HEK293 (cell line): ENCODE results near the gene TNNI3.
A peak's percentile ranks its signal among the peaks of the same experiment; 100 is the strongest.

Experiments
- SP7 ChIP-seq: fragments of 450-650 bp; formaldehyde crosslinking; IDR thresholded peaks from 2 replicates; pipeline ENCODE4 v1.5.1; 2016; ENCODE audit warnings: missing biosample characterization, missing genetic modification characterization
- ZBTB21 ChIP-seq: fragments of 450-650 bp; formaldehyde crosslinking; IDR thresholded peaks from 2 replicates; pipeline ENCODE4 v1.5.1; 2017; ENCODE audit warnings: missing biosample characterization, missing genetic modification characterization
- ZFP3 ChIP-seq: fragments of 450-650 bp; formaldehyde crosslinking; IDR thresholded peaks from 2 replicates; pipeline ENCODE4 v1.5.1; 2016; ENCODE audit warnings: low read depth, missing biosample characterization, missing genetic modification characterization
- ZFP37 ChIP-seq: fragments of 450-650 bp; formaldehyde crosslinking; IDR thresholded peaks from 2 replicates; pipeline ENCODE4 v1.5.1; 2016; ENCODE audit warnings: missing biosample characterization, missing genetic modification characterization
- ZNF114 ChIP-seq: fragments of 450-650 bp; formaldehyde crosslinking; IDR thresholded peaks from 2 replicates; pipeline ENCODE4 v1.5.0; 2017; ENCODE audit warnings: missing biosample characterization, missing genetic modification characterization
- ZNF155 ChIP-seq: fragments of 450-650 bp; formaldehyde crosslinking; IDR thresholded peaks from 2 replicates; pipeline ENCODE4 v1.5.1; 2016; ENCODE audit warnings: missing biosample characterization, missing genetic modification characterization
- ZNF174 ChIP-seq: fragments of 450-650 bp; formaldehyde crosslinking; IDR thresholded peaks from 2 replicates; pipeline ENCODE4 v1.5.0; 2017; ENCODE audit warnings: missing biosample characterization, mild to moderate bottlenecking, missing genetic modification characterization
- ZNF175 ChIP-seq: fragments of 450-650 bp; formaldehyde crosslinking; IDR thresholded peaks from 2 replicates; pipeline ENCODE4 v1.5.1; 2016; ENCODE audit warnings: missing biosample characterization, missing genetic modification characterization
- ZNF19 ChIP-seq: fragments of 450-650 bp; formaldehyde crosslinking; IDR thresholded peaks from 2 replicates; pipeline ENCODE4; 2016; ENCODE audit warnings: missing biosample characterization, missing genetic modification characterization, low read depth
- ZNF23 ChIP-seq: fragments of 450-650 bp; formaldehyde crosslinking; IDR thresholded peaks from 2 replicates; pipeline ENCODE4 v1.5.1; 2016; ENCODE audit warnings: missing biosample characterization, missing genetic modification characterization, borderline replicate concordance
- ZNF37A ChIP-seq: fragments of 450-650 bp; IDR thresholded peaks from 2 replicates; pipeline ENCODE4 v1.5.1; 2018; ENCODE audit warnings: missing biosample characterization, missing genetic modification characterization
- ZNF48 ChIP-seq: fragments of 450-650 bp; formaldehyde crosslinking; IDR thresholded peaks from 2 replicates; pipeline ENCODE4 v1.5.1; 2016; ENCODE audit warnings: missing biosample characterization, missing genetic modification characterization
- ZNF558 ChIP-seq: fragments of 450-650 bp; formaldehyde crosslinking; IDR thresholded peaks from 2 replicates; pipeline ENCODE4 v1.5.1; 2016; ENCODE audit warnings: missing biosample characterization, missing genetic modification characterization
- ZNF571 ChIP-seq: fragments of 450-650 bp; formaldehyde crosslinking; IDR thresholded peaks from 2 replicates; pipeline ENCODE4 v1.5.0; 2017; ENCODE audit warnings: missing biosample characterization, missing genetic modification characterization
- ZNF76 ChIP-seq: fragments of 450-650 bp; formaldehyde crosslinking; IDR thresholded peaks from 2 replicates; pipeline ENCODE4; 2016; ENCODE audit warnings: low read depth, missing biosample characterization, missing genetic modification characterization, borderline replicate concordance
- ZNF768 ChIP-seq: fragments of 450-650 bp; formaldehyde crosslinking; IDR thresholded peaks from 2 replicates; pipeline ENCODE4 v1.5.1; 2018; ENCODE audit warnings: missing biosample characterization, mild to moderate bottlenecking, missing genetic modification characterization
- ZNF776 ChIP-seq: fragments of 450-650 bp; formaldehyde crosslinking; IDR thresholded peaks from 2 replicates; pipeline ENCODE4 v1.5.0; 2017; ENCODE audit warnings: missing biosample characterization, missing genetic modification characterization, borderline replicate concordance
- ZNF792 ChIP-seq: fragments of 450-650 bp; formaldehyde crosslinking; IDR thresholded peaks from 2 replicates; pipeline ENCODE4 v1.5.1; 2016; ENCODE audit warnings: missing biosample characterization, missing genetic modification characterization
- ZSCAN16 ChIP-seq: fragments of 450-650 bp; formaldehyde crosslinking; IDR thresholded peaks from 2 replicates; pipeline ENCODE4 v1.5.1; 2016; ENCODE audit warnings: missing biosample characterization, missing genetic modification characterization
- TF ChIP-seq, protein P1 (sequence below): fragments of 450-650 bp; formaldehyde crosslinking; IDR thresholded peaks from 2 replicates; pipeline ENCODE4 v1.5.1; 2016; ENCODE audit warnings: missing biosample characterization, missing genetic modification characterization
- TF ChIP-seq, protein P2 (sequence below): fragments of 450-650 bp; formaldehyde crosslinking; IDR thresholded peaks from 2 replicates; pipeline ENCODE4 v1.5.1; 2016; ENCODE audit warnings: missing biosample characterization, missing genetic modification characterization
- TF ChIP-seq, protein P3 (sequence below): fragments of 450-650 bp; formaldehyde crosslinking; conservative IDR thresholded peaks from 2 replicates; pipeline ENCODE4 v1.5.1; 2016; ENCODE audit warnings: low read depth, missing biosample characterization, missing genetic modification characterization
- TF ChIP-seq, protein P4 (sequence below): fragments of 450-650 bp; formaldehyde crosslinking; IDR thresholded peaks from 2 replicates; pipeline ENCODE4 v1.5.1; 2017; ENCODE audit warnings: missing biosample characterization, mild to moderate bottlenecking, missing genetic modification characterization, moderate library complexity
- TF ChIP-seq, protein P5 (sequence below): fragments of 450-650 bp; formaldehyde crosslinking; IDR thresholded peaks from 2 replicates; pipeline ENCODE4 v1.5.0; 2017; ENCODE audit warnings: missing biosample characterization, missing genetic modification characterization, borderline replicate concordance
- TF ChIP-seq, protein P6 (sequence below): fragments of 450-650 bp; formaldehyde crosslinking; IDR thresholded peaks from 2 replicates; pipeline ENCODE4 v1.5.1; 2016; ENCODE audit warnings: missing biosample characterization, missing genetic modification characterization

Gene TNNI3

DNA sequence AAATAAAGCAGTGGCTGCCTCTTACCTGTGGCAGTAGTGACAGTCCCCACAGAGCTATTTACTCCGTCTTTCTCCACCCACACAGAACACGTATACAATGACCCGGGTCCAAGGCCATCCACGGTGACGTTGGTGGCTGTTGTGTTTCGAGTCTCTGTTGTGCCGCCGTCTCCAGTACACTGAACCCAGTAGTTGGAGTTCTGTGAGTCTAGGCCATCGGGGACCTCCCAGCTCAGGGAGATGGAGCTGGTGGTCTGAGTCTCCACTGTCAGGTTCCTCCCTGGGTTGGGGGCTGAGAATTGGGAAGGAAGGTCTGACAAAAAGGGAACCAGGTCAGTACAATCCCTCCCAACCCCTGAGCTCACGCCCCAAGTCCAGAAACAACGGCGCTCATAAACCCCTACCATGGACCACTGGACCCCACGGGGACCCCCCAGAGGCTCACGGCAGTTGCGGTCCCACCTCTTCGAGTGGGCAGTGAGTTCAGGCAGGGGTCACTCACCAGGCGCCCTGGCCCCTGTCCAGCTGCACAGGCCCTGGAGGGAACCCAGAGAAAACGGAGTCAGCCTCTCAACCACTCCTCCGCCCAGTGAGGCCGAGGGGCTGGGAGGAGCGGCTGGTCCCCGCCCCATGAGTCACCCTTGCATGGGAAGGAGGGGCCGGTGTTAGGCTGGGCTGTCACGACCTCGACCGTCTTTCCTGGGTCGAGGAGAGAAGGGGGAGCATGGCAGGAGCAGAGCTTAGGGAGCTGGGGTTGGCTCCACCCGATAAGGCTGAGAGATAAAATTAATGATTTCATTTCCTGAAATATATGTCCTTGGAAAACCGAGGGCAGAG, 49.4 kb upstream of the TNNI3 start (continued):
- no peak for TF ChIP-seq ZBTB21
- no peak for TF ChIP-seq ZNF175 (tag by site-specific recombination)
- no peak for TF ChIP-seq ZNF768 (tag by site-specific recombination)
- TF ChIP-seq, protein P1, sequence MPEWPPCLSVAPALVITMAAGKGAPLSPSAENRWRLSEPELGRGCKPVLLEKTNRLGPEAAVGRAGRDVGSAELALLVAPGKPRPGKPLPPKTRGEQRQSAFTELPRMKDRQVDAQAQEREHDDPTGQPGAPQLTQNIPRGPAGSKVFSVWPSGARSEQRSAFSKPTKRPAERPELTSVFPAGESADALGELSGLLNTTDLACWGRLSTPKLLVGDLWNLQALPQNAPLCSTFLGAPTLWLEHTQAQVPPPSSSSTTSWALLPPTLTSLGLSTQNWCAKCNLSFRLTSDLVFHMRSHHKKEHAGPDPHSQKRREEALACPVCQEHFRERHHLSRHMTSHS (tag by site-specific recombination) = no peak
- TF ChIP-seq ZNF571 (tag by site-specific recombination) = no peak
- TF ChIP-seq, protein P2, sequence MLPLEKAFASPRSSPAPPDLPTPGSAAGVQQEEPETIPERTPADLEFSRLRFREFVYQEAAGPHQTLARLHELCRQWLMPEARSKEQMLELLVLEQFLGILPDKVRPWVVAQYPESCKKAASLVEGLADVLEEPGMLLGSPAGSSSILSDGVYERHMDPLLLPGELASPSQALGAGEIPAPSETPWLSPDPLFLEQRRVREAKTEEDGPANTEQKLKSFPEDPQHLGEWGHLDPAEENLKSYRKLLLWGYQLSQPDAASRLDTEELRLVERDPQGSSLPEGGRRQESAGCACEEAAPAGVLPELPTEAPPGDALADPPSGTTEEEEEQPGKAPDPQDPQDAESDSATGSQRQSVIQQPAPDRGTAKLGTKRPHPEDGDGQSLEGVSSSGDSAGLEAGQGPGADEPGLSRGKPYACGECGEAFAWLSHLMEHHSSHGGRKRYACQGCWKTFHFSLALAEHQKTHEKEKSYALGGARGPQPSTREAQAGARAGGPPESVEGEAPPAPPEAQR (tag by site-specific recombination) = no peak
- TF ChIP-seq ZNF114 (tag by site-specific recombination) = no peak
- TF ChIP-seq, protein P3, sequence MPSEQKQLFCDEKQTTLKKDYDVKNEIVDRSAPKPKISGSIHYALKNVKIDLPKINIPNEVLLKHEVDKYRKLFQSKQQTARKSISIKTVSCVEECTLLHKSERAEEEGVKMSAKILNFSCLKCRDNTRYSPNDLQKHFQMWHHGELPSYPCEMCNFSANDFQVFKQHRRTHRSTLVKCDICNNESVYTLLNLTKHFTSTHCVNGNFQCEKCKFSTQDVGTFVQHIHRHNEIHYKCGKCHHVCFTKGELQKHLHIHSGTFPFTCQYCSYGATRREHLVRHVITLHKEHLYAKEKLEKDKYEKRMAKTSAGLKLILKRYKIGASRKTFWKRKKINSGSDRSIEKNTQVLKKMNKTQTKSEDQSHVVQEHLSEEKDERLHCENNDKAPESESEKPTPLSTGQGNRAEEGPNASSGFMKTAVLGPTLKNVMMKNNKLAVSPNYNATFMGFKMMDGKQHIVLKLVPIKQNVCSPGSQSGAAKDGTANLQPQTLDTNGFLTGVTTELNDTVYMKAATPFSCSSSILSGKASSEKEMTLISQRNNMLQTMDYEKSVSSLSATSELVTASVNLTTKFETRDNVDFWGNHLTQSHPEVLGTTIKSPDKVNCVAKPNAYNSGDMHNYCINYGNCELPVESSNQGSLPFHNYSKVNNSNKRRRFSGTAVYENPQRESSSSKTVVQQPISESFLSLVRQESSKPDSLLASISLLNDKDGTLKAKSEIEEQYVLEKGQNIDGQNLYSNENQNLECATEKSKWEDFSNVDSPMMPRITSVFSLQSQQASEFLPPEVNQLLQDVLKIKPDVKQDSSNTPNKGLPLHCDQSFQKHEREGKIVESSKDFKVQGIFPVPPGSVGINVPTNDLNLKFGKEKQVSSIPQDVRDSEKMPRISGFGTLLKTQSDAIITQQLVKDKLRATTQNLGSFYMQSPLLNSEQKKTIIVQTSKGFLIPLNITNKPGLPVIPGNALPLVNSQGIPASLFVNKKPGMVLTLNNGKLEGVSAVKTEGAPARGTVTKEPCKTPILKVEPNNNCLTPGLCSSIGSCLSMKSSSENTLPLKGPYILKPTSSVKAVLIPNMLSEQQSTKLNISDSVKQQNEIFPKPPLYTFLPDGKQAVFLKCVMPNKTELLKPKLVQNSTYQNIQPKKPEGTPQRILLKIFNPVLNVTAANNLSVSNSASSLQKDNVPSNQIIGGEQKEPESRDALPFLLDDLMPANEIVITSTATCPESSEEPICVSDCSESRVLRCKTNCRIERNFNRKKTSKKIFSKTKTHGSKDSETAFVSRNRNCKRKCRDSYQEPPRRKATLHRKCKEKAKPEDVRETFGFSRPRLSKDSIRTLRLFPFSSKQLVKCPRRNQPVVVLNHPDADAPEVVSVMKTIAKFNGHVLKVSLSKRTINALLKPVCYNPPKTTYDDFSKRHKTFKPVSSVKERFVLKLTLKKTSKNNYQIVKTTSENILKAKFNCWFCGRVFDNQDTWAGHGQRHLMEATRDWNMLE (tag by site-specific recombination) = no peak
- no peak for TF ChIP-seq ZNF19 (tag by site-specific recombination)
- TF ChIP-seq ZFP37 = no peak
- no peak for TF ChIP-seq ZSCAN16
- TF ChIP-seq SP7 (tag by site-specific recombination) = peak; percentile 76
- TF ChIP-seq ZNF792 (tag by site-specific recombination) = no peak
- TF ChIP-seq ZNF776 (tag by site-specific recombination) = no peak
- no peak for TF ChIP-seq ZNF155
- no peak for TF ChIP-seq ZFP3 (tag by site-specific recombination)
- no peak for TF ChIP-seq ZNF174
- no peak for TF ChIP-seq ZNF76 (tag by site-specific recombination)
- no peak for TF ChIP-seq ZNF558
- TF ChIP-seq ZNF48 (tag by site-specific recombination) = no peak
- no peak for TF ChIP-seq ZNF37A (tag by site-specific recombination)
- TF ChIP-seq, protein P4, sequence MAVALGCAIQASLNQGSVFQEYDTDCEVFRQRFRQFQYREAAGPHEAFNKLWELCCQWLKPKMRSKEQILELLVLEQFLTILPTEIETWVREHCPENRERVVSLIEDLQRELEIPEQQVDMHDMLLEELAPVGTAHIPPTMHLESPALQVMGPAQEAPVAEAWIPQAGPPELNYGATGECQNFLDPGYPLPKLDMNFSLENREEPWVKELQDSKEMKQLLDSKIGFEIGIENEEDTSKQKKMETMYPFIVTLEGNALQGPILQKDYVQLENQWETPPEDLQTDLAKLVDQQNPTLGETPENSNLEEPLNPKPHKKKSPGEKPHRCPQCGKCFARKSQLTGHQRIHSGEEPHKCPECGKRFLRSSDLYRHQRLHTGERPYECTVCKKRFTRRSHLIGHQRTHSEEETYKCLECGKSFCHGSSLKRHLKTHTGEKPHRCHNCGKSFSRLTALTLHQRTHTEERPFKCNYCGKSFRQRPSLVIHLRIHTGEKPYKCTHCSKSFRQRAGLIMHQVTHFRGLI = no peak
- TF ChIP-seq ZNF23 (tag by site-specific recombination) = no peak
- TF ChIP-seq, protein P5, sequence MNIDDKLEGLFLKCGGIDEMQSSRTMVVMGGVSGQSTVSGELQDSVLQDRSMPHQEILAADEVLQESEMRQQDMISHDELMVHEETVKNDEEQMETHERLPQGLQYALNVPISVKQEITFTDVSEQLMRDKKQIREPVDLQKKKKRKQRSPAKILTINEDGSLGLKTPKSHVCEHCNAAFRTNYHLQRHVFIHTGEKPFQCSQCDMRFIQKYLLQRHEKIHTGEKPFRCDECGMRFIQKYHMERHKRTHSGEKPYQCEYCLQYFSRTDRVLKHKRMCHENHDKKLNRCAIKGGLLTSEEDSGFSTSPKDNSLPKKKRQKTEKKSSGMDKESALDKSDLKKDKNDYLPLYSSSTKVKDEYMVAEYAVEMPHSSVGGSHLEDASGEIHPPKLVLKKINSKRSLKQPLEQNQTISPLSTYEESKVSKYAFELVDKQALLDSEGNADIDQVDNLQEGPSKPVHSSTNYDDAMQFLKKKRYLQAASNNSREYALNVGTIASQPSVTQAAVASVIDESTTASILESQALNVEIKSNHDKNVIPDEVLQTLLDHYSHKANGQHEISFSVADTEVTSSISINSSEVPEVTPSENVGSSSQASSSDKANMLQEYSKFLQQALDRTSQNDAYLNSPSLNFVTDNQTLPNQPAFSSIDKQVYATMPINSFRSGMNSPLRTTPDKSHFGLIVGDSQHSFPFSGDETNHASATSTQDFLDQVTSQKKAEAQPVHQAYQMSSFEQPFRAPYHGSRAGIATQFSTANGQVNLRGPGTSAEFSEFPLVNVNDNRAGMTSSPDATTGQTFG (tag by site-specific recombination) = no peak
- TF ChIP-seq, protein P6, sequence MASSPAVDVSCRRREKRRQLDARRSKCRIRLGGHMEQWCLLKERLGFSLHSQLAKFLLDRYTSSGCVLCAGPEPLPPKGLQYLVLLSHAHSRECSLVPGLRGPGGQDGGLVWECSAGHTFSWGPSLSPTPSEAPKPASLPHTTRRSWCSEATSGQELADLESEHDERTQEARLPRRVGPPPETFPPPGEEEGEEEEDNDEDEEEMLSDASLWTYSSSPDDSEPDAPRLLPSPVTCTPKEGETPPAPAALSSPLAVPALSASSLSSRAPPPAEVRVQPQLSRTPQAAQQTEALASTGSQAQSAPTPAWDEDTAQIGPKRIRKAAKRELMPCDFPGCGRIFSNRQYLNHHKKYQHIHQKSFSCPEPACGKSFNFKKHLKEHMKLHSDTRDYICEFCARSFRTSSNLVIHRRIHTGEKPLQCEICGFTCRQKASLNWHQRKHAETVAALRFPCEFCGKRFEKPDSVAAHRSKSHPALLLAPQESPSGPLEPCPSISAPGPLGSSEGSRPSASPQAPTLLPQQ (tag by site-specific recombination) = peak; percentile 31; the same call in 1 of the 2 replicates
